HG02623 (cell line): Measurements from ENCODE around the gene TTLL10.
"Not testable (repeated sequence)": the region's sequence is repeated elsewhere in the genome, so short reads cannot be mapped to it uniquely, and the experiment has no call there.

ENCODE experiments used
- ATAC-seq: cut with Tn5 transposase; IDR thresholded peaks from one replicate; pipeline ENCODE4 v1.9.1; 2021; ENCODE audit warnings: moderate library complexity; ENCODE audit not compliant: unreplicated experiment

Gene TTLL10

DNA sequence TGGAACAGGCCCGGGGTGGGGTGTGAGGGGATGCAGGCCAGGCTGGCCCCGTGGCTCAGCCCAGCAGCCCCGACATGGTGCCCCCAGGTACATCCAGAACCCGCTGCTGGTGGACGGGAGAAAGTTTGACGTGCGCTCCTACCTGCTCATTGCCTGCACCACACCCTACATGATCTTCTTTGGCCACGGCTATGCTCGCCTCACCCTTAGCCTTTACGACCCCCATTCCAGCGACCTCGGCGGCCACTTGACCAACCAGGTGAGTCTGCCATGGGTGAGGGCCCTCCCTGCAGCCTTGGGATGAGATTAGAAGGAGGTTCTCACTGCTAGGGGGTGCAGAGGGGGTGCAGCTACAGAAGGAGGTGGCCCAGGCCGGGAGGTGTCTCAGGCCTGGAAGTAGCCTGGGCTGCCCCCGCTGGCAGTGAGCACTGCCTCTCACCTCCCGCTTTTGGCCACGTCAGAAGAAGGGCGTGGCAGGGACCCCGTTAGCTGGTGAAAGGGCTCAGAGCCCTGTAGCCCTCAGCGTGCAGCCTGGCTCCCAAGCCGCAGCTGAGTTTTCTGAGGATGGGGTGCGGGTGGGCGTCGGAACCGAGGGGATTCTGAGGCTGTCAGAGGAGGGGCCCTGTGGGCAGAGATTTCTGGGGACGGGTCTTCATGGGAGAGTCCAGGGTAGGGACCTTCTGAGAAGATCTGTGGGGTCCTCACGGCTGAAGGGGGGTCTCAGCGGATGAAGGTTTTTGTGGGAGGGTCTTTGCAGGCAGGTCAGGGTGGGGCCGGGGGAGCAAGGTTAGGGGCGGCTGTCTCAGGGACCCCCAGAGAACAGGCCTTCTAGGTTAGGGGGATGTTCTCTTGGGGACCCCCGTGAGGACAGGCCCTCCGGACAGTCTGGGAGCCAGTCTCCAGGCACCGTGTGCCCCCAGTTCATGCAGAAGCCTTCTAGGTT lies 10.4 kb downstream of the TTLL10 start:
- ATAC-seq = no peak

DNA sequence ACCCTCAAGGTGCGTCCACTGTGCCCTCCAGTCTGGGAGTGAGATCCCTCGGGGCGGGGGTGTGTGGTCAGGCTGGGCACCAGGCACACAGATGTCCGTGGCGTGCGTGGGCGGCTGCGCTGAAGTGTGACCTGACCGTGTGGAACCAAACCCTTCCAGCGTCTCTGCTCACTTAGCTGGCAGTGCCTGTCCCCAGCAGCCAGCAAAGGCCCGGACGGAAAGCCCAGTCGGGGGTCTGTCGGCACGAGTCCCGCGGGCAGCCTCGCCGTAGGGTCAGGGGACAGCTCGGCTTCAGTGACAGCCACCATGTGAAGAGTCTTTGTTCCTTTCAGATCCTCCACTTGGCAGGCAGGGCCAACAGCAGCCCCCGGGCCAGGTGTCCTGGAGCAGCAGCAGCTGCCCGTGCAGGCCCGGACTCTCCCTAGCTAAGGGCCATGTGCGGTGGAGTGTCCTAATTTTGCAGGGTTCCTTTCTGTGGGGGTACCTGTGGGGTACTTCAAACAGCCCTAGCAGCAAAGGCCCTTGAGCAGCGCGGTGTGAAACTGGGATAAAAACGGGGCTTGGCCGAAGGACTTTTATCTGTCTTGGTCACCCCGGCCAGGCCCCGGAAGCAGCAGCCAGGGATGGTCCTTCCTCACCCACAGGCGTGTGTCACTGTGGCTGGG lies 11.6 kb downstream of the TTLL10 start:
- ATAC-seq = no peak

DNA sequence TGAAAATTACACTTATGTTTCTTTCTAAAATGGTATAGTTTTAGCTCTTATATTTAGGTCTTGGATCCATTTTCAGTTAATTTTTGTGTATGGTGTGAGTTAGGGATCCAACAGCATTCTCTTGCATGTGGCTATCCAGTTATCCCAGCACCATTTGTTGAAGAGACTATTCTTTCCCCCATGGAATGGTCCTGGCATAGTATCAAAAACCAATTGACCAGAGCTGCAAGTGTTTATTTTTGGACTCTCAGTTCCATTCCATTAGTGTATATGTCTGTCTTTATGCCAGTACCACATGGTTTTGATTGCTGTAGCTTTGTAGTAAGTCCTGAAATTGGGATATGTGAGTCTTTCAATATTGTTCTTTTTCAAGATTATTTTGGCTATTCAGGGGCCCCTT lies 14.3 kb downstream of the TTLL10 start:
- no peak for ATAC-seq

DNA sequence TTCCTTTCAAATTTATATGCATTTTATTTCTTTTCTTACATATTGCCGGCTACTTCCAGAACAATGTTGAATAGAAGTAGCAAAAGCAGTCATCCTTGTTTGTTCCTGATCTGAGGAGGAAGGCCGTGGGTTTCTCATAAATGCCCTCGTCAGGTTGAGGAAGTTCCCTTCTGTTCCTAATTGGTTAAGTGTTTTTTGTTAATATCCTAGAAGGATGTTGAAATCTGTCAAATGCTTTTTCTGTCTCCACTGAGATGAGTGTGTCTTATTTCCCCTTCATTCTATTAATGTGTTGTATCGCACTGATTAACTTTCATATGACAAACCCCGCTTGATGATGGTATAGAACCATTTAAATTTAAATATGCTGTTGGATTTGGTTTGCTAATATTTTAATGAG lies 15.4 kb downstream of the TTLL10 start:
- ATAC-seq = no peak

DNA sequence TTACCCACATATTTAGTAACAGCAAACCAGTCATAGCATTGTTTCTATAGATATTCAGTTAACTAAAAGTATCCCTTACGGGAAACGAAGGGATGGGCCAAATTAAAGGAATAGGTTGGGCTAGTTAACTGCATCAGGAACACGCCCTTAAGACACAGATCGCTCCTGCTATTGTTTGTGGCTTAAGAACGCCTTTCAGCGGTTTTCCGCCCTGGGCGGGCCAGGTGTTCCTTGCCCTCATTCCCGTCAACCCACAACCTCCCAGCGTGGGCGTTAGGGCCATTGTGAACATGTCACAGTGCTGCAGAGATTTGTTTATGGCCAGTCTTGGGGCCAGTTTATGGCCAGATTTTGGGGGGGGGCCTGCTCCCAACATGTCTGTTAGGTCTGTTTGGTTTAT lies 18.1 kb downstream of the TTLL10 start:
- no peak for ATAC-seq

DNA sequence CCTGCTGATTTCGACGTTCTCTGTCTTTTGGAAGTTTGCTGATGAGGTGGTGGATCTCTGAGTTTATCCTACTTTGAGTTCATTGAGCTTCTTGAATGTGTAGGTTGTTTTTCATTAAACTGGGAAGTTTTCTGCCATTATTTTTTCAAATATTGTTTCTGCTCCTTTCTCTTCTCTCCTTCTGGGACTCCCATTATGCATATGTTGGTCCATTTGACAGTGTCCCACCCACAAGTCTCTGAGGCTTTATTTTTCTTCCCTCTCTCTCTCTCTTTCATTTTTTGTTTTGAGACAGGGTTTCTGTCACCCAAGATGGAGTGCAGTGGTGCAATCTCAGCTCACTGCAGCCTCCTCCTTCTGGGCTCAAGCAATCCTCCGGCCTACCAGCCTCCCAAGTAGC lies 21.0 kb downstream of the TTLL10 start:
- no peak for ATAC-seq

DNA sequence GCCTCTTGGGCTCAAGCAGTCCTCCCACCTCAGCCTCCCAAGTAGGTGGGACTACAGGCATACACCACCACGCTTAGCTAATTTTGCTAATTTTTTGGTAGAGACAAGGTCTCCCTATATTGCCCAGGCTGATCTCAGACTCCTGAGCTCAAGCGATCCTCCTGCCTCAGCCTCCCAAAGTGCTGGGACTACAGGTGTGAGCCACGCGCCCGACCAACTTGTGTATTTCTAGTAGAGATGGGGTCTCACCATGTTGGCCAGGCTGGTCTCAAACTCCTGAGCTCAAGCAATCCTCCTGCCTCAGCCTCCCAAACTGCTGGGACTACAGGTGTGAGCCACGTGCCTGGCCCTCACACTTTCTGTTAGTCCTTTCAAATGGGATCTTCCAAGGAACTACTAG lies 22.0 kb downstream of the TTLL10 start:
- not testable (repeated sequence) for ATAC-seq

DNA sequence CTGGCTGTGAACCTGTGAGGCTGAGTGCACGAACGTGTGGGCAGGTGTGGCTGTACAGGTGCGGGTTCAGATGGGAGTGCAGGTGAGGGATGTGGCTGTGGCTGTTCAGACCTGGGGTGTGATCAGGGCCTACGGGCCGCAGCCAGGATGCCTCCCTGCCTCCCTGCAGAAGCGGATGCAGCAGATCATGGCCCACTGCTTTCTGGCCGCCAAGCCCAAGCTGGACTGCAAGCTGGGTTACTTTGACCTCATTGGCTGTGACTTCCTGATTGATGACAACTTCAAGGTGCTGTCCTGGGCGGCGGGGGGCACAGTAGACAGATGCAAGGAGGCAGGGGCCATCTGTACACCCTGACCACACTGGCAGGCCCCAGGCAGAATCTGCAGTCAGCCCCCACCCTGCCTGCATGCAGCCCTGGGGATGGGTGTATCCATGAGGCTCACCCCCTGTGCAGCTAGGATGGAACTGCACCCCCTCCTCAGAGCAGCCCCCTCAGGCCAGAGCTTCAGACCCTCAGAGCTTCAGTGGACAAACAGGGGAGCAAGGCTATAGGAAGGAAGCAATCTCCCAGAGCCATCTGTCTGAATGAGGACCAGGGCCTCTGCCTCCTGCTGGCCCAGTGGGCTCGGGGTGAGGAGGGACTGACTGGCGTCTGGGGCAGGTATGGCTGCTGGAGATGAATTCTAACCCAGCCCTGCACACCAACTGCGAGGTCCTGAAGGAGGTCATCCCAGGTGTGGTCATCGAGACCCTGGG lies 22.9 kb downstream of the TTLL10 start:
- no peak for ATAC-seq

DNA sequence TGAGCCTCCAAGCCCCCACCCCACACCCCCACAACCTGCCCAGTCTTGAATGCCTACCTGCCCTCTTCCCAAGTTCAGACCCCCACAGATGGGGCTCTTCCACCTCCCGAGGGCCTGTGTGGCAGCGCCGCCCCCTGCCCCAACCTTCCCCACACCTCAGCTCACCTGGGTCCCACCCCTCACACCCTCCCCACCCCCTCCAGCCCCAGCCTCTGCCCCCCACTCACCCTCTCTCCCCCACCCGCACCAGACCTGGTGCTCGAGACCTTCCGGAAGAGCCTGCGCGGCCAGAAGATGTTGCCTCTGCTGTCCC lies 23.5 kb downstream of the TTLL10 start:
- no peak for ATAC-seq

DNA sequence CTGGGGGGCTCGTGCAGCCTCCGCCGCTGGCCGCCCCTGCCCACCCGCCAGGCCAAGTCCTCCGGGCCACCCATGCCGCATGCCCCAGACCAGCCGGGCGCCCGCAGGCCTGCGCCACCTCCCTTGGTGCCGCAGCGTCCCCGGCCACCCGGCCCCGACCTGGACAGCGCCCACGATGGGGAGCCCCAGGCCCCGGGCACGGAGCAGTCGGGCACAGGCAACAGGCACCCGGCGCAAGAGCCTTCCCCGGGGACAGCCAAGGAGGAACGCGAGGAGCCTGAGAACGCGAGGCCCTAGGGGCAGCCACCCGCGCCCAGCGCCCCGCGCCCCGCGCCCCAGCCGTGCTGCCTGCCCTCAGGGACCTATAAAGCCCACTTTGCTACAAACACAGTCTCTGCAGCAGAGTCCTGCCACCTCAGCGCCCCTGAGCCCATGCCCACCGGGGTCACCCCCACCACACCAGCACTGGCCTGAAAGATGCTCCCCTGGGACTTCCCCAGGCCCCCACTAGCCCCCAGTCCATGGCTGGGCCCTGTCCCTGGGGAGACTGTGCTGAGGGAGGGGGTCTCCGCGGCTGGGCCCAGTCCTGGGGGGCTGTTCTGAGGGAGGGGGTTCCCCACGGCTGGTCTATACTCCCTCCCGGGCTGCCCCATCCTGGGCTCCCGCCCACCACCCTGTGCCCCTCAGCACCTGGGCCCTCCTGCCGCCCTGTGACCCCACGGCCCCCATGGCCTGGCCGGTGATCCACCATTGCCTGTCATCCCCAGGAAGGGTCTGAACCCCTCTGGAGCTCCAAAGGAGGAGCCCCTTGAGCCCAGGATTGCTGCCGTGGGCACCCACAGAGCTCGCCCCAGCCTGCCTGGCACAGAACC lies 24.1 kb downstream of the TTLL10 start:
- ATAC-seq = no peak

DNA sequence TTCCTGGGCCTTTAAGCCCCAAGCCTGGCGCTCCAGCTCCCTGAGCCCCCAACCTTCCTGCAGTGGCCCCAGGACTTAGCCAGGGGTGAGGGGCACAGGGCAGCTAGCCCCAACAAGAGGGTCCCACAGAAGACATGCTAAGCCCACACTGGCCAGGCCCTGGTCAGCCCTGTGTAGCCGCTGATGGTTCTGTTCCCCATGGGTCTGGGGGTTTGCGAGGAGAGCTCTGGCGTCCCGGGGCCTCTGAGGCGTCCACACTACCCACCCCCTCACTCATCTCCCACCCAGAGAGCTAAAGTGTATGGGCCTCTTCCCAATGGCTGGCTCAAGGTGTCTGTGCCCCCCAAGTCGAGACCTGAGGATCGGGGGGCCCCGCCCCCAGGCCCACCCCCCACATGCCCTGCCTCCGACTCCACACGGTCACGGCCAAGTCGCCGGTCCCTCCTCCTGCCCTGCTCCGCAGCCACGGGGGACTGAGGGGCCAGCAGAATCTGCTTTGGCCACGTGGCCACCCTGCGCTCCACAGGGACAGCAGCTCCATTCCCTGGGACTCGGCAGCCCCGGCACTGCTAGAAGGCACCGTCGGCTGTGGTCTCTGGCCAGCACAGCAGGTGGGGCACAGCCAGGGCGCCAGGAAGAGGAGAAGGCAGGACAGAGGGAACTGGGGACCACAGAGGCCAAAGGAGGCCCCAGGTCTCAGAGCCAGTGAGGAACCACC lies 24.9 kb downstream of the TTLL10 start:
- no peak for ATAC-seq

DNA sequence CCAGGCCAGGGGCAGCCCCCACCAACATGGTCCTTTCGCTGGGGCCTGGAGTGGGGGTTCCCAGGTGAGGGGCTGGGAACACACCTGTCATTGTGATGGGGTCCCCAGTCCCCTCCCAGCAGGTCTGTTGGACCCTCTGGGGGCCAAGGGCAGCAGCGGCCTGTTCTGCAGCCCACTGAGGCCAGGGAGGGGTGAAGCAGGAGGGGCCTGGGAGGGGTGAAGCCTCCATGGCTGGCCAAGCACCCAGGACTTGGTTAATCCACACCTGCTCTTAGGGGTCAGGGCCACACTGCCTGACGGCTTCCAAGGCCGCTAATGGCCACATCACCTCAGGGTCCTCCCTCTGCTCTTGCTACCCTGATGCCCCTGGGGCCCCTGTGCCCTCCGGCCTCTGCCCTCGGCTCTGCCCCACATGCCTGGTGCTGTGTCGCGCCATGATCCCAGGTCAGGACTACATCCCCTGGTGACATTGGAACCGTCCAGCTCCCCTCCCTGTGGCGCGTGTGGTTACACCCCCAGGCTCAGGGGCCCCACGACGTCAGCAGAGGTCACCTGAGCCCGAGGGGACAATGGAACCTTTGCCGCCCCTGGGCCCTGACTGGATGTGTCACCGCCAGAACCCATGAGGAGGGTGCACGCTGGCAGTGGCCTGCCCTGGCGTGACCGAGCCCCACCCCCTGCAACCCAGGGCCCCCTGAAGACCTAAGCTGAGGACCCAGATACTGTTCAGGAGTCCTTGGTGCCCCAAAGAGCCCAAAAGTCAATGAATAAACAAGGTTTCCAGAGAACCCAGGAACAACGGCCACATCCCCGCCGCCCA lies 25.7 kb downstream of the TTLL10 start:
- no peak for ATAC-seq

DNA sequence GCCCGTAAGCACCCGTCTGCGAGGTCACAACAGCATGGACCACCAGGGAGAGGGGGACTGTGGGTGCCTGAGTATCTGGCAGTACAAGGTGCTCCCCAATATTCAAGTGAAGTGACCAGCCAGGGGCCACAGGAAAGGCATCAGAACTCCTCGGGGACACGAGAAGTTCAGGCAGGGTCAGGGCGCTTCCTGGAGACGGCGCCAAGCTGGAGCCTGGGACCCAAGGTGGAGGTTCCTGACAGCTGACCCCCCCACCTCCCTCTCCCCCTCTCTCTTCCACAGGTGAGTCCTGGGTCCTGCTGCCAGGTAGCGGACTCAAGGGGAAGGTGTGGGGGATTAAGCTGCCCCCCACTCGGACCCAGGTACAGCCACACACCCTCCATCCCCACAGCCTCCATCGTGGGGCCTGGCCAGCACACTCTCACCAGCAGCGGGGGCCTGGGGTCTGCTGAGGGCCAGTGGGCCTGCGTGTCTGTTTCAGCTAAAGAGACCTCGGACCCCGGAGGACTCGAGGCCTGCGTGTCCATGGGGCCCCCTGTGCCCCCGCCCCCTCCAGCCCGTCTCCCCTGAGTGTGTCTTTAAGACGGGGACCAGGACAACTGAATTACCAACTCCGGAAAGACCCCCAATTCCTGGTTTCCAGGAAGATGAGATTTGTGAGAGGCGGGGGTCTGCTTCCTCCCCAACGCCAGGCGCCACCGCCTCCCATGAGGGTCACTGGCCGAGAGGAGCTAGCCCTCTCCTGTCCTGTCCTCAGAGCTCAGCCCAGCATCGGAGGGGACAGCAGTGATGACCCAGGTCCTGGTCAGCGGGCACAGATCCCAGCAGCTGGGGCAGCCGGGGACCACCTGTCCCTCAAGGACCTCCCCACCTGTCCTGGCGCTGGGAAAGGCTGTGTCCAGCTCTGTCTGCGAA lies 26.5 kb downstream of the TTLL10 start:
- ATAC-seq = no peak

DNA sequence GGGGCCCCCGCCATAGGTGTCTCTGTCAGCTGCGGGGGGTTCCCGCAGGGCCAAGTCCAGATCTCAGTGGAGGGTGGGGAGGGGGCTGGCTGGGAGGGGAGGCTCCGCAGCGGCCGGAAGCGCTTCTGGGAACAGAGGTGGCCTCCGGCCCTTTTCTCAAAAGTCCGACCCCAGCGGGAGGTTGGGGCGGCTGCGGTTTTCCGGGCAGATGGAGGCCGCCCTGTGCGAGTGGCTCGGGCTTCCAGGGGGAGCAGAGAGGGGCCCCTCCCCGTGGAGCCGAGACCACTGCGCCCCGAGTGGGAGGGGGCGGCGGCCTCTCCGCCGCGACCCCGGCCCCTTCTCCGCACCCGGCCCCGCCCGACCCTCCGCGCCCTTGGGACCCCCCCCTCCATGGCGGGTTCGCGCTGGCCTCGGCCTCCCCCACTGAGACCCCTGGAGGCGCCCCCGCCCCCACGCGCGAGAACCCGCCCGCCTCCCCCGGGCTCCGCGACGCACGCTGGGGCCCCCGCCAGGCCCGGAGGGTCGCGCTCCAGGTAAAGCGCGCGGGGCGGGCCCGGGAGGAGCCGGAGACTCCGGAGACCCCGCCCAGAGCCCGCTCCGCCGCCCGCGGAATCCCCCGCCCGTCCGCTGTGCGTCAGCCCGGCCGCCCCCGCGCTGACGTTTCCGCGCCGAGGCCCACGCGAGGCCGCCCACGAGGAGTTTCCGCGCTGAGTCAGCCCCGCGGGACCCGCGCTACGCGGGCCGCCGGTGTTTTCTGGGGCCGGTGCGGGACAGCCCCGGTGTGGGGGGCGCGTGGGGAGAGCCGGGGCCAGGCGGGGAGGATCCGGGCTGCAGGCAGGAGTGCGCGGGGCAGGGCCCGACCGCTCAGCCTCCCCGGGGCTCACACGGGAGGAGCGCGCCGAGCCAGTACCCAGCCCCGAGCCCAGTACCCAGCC lies 27.5 kb downstream of the TTLL10 start:
- ATAC-seq = no peak

DNA sequence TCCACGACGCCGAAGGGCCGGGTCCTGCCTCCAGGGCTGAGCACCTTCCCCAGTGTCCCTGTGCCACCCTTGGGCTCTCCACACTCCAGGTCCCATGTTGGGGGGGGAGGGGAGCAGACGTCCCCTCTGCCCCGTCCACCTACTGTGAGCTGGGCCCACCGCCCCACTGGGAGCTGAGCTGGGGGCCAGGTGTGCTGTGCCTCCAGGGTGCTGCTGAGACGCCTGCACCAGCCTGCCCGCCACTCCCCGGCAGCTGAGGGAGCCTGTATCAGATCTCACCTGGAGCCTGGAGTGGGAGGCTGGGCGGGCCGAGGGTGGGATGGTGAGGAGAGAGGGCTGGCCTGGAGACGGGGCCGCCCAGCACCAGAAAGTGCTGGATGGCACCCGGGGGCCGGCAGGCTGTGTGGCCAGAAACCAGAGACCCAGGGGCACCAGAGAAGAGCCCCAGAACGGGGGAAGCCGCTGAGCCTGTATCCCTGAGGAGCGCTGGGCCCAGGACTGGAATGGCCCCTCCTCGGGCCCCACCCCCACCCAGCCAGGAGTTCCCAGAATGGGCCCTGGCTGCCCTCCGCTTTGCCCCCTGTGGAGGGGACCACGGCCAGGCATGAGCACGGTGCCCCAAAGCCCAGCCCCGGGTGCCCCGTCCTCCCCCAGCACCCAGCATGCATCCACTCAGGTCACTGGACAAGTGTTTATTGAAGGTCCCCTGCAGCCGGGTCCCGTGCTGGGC lies 29.3 kb downstream of the TTLL10 start:
- ATAC-seq = no peak

DNA sequence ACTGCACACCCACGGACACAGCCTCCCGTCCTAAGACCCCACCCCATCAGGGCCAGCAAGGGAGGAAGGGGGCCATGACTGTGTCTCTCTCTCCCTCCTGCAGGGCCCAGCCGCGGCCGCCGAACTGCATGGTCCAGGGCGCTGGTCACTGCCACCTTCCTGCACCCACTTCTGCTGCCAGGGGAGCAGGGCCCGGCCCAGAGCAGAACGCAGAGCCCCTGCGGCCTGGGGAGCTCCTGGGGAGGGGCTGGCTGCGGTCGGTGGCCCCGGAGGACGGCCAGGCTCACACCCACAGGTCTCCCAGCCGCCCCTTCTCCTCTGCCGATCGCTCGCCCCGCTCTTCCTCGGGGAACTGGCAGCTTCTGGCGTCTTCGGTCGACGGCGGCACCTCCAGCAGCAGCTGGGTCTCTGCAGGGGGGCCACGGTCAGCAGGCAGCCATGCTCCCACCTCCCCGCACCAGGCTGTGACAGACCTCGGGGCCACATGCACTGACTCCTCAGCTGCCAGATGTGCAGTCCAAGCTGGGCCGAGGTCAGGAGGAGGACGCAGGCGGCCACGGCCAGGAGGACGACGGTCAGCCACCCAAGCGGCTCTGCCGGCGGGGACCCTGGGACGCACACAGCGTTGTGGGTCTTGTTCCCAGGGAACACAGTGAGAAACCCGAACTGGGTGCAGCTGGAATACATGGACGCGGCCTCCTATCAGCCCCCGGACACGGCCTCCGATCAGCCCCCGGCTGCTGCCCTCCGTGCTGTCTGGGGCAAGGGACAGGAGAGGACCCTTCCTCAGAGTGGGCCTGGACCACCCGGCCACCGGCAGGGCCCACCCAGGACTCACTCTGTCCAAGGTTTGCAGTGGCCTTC lies 30.1 kb downstream of the TTLL10 start:
- ATAC-seq = no peak
